ENCODE data around the gene NDUFV3. TPM values are rescaled to one million over a fixed set of nuclear protein-coding genes. Genes with fewer than 3 reads are reported as not detected.

NDUFV3 gene
- polyA plus RNA-seq: 19.4 and 22.7 TPM in 2 replicates
- 45.4 and 45.8 TPM in 2 replicates for polyA minus RNA-seq

- H3K27me3 ChIP-seq (ENCODE audit: insufficient read depth, low read depth, low read length): no peaks in the 10 kb centered on the region
- H3K4me3 ChIP-seq (ENCODE audit: low read length): peak within 1 kb of the TSS; percentile 91
- peak within 1 kb of the TSS; percentile 80 for H3K4me2 ChIP-seq (ENCODE audit: low read length)
- H3K79me2 ChIP-seq (replicated peaks; ENCODE audit: insufficient read depth, low read length): peaks cover 4% of the 10 kb centered on the region
- TF ChIP-seq EZH2 (IDR thresholded peaks at IDR 0.05; ENCODE audit: borderline replicate concordance, insufficient read depth, low read length, poor library complexity, severe bottlenecking) (no peak), MXI1 (conservative IDR thresholded peaks at IDR 0.05; ENCODE audit: poor library complexity, severe bottlenecking) (peak; percentile 87), EP300 (conservative IDR thresholded peaks at IDR 0.05; ENCODE audit: poor library complexity, severe bottlenecking) (peak; percentile 16), CTCF (IDR thresholded peaks at IDR 0.05; ENCODE audit: poor library complexity, severe bottlenecking) (no peak), REST (IDR thresholded peaks at IDR 0.05; ENCODE audit: borderline replicate concordance) (peak; percentile 91), SMC3 (conservative IDR thresholded peaks at IDR 0.05; ENCODE audit: poor library complexity) (no peak), POLR2AphosphoS5 (IDR thresholded peaks at IDR 0.05) (peak; percentile 96), RAD21 (conservative IDR thresholded peaks at IDR 0.05) (no peak), TAF1 (IDR thresholded peaks at IDR 0.05; ENCODE audit: low read depth) (peak; percentile 95)
- no peaks in the 10 kb centered on the region for H3K36me3 ChIP-seq (ENCODE audit: insufficient read depth, low read length)
- H4K20me1 ChIP-seq (ENCODE audit: insufficient read depth): no peaks in the 10 kb centered on the region
- peak within 1 kb of the TSS; percentile 96 for H2AFZ ChIP-seq (ENCODE audit: low read depth, low read length)
- H3K9me2 ChIP-seq (ENCODE audit: insufficient read depth, low read length): no peaks in the 10 kb centered on the region
- H3K27ac ChIP-seq (ENCODE audit: low read length): peak within 1 kb of the TSS; percentile 95
- peak within 1 kb of the TSS; percentile 91 for H3K9ac ChIP-seq (ENCODE audit: low read length)
- H3F3A ChIP-seq (ENCODE audit: insufficient read depth, low read length, poor library complexity, severe bottlenecking): no peaks in the 10 kb centered on the region
- no peaks in the 10 kb centered on the region for H3K9me3 ChIP-seq (ENCODE audit: low read length)
These were observed at the start of gene NDUFV3 for GRCh38 chr21:42892931-42893755. TSS of gene NDUFV3 (plus strand) at chr21:42893309. CDS start at chr21:42893334, 25 bp downstream.

GRCh38 chr21:42844411-42845113, 48.5 kb upstream of the NDUFV3 start:
- Histone ChIP-seq H3K9ac (ENCODE audit: low read length) (no peak overlapping the region), H3K36me3 (ENCODE audit: insufficient read depth, low read length) (no peaks in the 10 kb centered on the region), H3K9me2 (ENCODE audit: insufficient read depth, low read length) (no peaks in the 10 kb centered on the region), H3F3A (ENCODE audit: insufficient read depth, low read length, poor library complexity, severe bottlenecking) (no peaks in the 10 kb centered on the region), H3K27me3 (ENCODE audit: insufficient read depth, low read depth, low read length) (no peaks in the 10 kb centered on the region), H3K9me3 (ENCODE audit: low read length) (no peaks in the 10 kb centered on the region), H3K4me3 (ENCODE audit: low read length) (no peak overlapping the region), H2AFZ (ENCODE audit: low read depth, low read length) (no peak overlapping the region), H3K4me2 (ENCODE audit: low read length) (no peak overlapping the region), H3K79me2 (replicated peaks; ENCODE audit: insufficient read depth, low read length) (no peaks in the 10 kb centered on the region), H3K27ac (ENCODE audit: low read length) (no peak overlapping the region), H4K20me1 (ENCODE audit: insufficient read depth) (no peaks in the 10 kb centered on the region)
- TF ChIP-seq EP300 (conservative IDR thresholded peaks at IDR 0.05; ENCODE audit: poor library complexity, severe bottlenecking) (no peak), POLR2AphosphoS5 (IDR thresholded peaks at IDR 0.05) (no peak), TAF1 (IDR thresholded peaks at IDR 0.05; ENCODE audit: low read depth) (no peak)

All from neural cell (in vitro differentiated cells).